Spinal cord (tissue), 10 donors: ENCODE measurements around the gene XIRP1. TPM values are rescaled to one million over a fixed set of nuclear protein-coding genes. Genes with fewer than 3 reads are reported as not detected.

Experiments
- DNase-seq, 6 donors: peaks; one replicate each; pipeline versions ENCODE4 v3.0.0 to v3.0.0-alpha.2; 2013 to 2015; ENCODE audit warnings: low spot score in 6 of 6, low read depth in 4 of 6
- H3K27ac ChIP-seq: one replicate; pipeline ENCODE4 v1.5.1; 2013; ENCODE audit warnings: low read depth, low read length, control low read depth
- H3K27me3 ChIP-seq: one replicate; pipeline ENCODE4 v1.6.1; 2013; ENCODE audit warnings: low read length; ENCODE audit not compliant: control insufficient read depth, insufficient read depth
- H3K36me3 ChIP-seq: one replicate; pipeline ENCODE4 v1.6.1; 2013; ENCODE audit warnings: low read length; ENCODE audit not compliant: control insufficient read depth, insufficient read depth
- H3K4me1 ChIP-seq: one replicate; pipeline ENCODE4 v1.6.1; 2013; ENCODE audit warnings: low read length; ENCODE audit not compliant: control insufficient read depth, insufficient read depth
- H3K4me3 ChIP-seq: one replicate; pipeline ENCODE4 v1.5.1; 2013; ENCODE audit warnings: low read depth, low read length, control low read depth
- H3K9me3 ChIP-seq: one replicate; pipeline ENCODE4 v1.6.1; 2013; ENCODE audit warnings: low read length; ENCODE audit not compliant: control insufficient read depth, insufficient read depth
- WGBS: methylation state at CpG from one replicate; pipeline ENCODE4 v1.1.5; 2013; ENCODE audit warnings: missing lambda C conversion rate; ENCODE audit not compliant: insufficient coverage; 5-methylcytosine and 5-hydroxymethylcytosine counted together
- polyA plus RNA-seq, 2 donors: library from polyadenylated mRNA; unstranded; fragments of 120-200 nt; gene quantifications; one replicate each; pipeline ENCODE4 v1.2.1, GENCODE V29; 2013; ENCODE audit not compliant: insufficient read length in 2 of 2
- total RNA-seq, 2 donors: library from RNA; depleted of rRNA in 1 of 2; stranded (reverse); fragments of 120-200 nt in 1 of 2; fragments of >200 nt in 1 of 2; gene quantifications; one replicate each; pipeline versions ENCODE4 v1.2.3 to v1.2.4, GENCODE V29; 2013 to 2014
- donor health status: healthy.

The XIRP1 gene
- total and polyA plus RNA-seq, 4 donors: 0.20 to 1.6 (median 0.89) TPM

DNA sequence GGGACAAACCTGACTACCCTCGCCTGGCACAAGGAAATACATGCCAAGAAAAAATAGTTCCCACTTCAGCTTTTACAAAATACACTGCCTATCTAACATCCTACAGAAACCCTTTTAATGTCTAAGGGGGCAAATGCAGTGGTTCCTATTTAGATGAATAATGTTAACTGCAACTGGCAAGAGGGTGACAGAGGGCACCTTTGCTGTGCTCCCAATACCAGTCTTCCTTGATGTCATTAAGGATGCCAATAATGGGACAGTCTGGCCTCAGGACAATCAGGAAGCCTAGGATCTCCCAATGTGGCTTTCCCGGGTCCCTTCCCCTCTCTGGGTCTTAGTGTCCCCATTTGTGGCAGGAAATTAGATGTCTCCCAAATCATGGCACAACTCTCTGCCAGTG, 53.0 kb downstream of the XIRP1 start:
- Histone ChIP-seq H3K36me3 (peaks cover 73% of the 10 kb centered on the region), H3K27me3 (no peaks in the 10 kb centered on the region), H3K9me3 (no peaks in the 10 kb centered on the region), H3K4me1 (peaks cover 59% of the 10 kb centered on the region), H3K4me3 (no peak overlapping the region), H3K27ac (peak overlapping the region; percentile 86)
- DNase-seq: no peak
- 10% methylated on average over 2 of the region's 2 CpGs for WGBS

DNA sequence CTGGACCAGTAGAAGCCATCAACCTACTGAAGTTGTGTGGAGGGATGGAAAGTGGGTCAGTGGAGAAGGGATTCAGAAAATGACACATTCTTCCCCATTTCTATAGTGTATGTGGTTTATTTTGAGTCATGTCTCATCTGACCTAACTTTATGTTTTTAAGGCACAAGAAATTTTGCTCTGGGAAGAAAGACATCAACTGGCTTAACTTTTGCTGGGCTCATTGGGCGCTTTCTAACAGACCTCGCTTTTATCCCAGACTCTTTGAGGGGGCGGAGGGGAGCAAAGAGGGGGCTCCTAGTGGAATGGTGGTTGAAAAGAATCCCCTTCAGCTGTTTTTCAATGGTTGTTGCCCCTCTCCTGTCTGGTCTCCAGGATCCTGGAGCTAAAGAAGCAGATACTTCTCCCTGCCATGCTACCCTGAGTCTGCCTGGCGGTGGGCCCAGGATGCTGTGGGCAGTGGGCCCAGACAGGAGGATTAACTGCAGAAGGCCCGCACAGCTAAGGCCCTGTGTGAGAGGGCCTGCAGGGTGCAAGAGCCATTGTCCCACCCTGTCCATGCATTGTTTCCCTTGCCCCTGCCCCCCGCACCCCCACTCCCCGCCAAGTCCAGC, 53.5 kb downstream of the XIRP1 start:
- no peaks in the 10 kb centered on the region for H3K27me3 ChIP-seq
- peak; percentile 64 to 96 (median 80) for DNase-seq
- no peaks in the 10 kb centered on the region for H3K9me3 ChIP-seq
- no peak overlapping the region for H3K4me3 ChIP-seq
- H3K36me3 ChIP-seq: peaks cover 73% of the 10 kb centered on the region
- peak overlapping the region; percentile 79 for H3K27ac ChIP-seq
- peaks cover 58% of the 10 kb centered on the region for H3K4me1 ChIP-seq
- WGBS: 21% methylated on average over 6 of the region's 7 CpGs

DNA sequence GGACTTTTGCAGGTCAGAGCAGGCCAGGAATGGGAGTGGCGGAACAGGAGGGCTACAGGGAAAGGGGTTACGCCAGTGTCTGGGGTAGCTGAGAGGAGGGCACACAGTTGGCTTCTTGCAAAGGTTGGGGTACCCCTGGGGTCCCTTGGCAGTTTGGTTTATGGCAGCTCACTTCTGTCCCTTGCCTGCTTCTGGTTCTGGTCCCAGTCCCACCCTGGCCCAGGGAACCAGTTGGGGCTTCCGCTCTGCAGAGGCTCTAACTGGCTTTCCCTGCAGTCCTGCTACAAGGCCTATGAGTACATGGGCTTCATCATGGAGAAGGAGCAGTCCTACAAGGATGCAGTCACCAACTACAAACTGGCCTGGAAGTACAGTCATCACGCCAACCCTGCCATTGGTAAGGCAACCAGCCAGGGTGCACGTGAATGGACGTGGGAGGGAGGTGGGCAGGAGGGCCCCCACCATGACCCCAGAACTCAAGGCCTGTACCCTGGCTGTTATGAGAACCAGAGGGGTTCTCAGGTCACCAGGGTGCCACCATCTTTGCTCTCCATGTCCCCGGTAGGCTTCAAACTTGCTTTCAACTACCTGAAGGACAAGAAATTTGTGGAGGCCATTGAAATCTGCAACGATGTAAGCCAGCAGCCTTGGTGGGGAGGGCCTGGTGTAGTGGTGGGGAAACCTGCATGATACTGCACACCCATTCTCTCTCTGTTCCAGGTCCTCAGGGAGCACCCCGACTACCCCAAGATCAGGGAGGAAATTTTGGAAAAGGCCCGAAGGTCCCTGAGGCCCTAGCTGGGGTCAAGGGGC, 54.2 kb downstream of the XIRP1 start:
- Histone ChIP-seq H3K4me3 (no peak overlapping the region), H3K27me3 (no peaks in the 10 kb centered on the region), H3K36me3 (peaks cover 73% of the 10 kb centered on the region), H3K9me3 (no peaks in the 10 kb centered on the region), H3K4me1 (peaks cover 53% of the 10 kb centered on the region), H3K27ac (peak overlapping the region; percentile 79)
- no peak for DNase-seq
- WGBS: 85% methylated on average over 5 of the region's 10 CpGs

DNA sequence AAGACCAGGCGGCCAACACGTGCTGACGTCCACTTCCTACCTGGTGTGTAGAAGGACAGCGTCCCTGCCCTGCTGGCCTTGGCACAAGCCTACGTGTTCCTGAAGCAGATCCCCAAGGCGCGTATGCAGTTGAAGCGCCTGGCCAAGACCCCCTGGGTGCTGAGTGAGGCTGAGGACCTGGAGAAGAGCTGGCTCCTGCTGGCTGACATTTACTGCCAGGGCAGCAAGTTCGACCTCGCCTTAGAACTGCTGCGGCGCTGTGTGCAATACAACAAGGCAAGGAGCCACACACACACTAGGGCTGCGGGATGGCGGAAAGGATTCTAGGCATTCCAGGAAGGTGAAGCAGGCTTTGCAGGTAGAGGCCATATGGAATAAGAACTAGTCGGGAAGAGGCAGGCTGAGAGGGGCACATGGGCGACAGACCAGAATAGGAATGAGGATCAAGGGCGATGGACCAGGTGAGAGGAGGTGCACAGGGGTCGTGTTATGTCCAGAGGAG, 54.9 kb downstream of the XIRP1 start:
- H3K27ac ChIP-seq: no peak overlapping the region
- H3K36me3 ChIP-seq: peaks cover 68% of the 10 kb centered on the region
- no peaks in the 10 kb centered on the region for H3K9me3 ChIP-seq
- H3K27me3 ChIP-seq: no peaks in the 10 kb centered on the region
- no peak for DNase-seq
- 90% methylated on average over 18 of the region's 18 CpGs for WGBS
- no peak overlapping the region for H3K4me3 ChIP-seq
- H3K4me1 ChIP-seq: peaks cover 48% of the 10 kb centered on the region

DNA sequence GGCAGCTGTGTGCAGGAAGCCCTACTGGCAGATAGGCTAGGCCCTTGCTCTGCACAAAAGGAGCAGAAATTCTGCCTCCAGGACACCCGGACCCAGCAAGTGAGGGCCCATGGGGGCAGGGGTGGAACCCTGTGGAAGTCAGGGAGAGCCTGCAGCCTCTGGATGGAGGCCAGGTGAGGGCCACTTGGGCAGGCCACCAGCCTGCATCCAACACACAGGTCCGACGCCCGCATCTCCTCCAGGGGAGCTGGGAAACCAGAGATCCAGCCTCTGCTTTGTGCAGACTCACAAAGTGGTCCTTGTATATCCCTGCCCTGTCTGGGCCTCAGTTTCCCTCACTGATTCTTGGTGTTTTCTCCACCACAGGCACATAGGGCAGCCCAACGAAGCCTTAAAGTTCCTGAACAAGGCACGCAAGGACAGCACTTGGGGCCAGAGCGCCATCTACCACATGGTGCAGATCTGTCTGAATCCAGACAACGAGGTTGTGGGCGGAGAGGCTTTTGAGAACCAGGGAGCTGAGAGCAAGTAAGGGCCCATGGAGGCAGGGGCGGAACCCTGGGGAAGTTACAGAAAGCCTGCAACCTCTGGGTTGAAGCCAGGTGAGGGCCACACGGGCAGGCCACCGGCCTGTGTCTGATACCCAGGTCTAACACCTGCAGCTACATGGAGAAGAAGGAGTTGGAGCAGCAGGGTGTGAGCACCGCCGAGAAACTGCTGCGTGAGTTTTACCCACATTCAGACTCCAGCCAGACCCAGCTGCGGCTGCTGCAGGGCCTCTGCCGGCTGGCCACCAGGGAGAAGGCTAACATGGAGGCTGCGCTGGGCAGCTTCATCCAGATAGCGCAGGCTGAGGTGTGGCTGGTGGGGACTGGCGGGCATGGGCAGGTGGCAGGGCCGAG, 55.6 kb downstream of the XIRP1 start:
- Histone ChIP-seq H3K9me3 (no peaks in the 10 kb centered on the region), H3K4me1 (peaks cover 41% of the 10 kb centered on the region), H3K27me3 (no peaks in the 10 kb centered on the region), H3K4me3 (no peak overlapping the region), H3K36me3 (peaks cover 64% of the 10 kb centered on the region), H3K27ac (no peak overlapping the region)
- WGBS: 96% methylated on average over 20 of the region's 21 CpGs
- no peak for DNase-seq

DNA sequence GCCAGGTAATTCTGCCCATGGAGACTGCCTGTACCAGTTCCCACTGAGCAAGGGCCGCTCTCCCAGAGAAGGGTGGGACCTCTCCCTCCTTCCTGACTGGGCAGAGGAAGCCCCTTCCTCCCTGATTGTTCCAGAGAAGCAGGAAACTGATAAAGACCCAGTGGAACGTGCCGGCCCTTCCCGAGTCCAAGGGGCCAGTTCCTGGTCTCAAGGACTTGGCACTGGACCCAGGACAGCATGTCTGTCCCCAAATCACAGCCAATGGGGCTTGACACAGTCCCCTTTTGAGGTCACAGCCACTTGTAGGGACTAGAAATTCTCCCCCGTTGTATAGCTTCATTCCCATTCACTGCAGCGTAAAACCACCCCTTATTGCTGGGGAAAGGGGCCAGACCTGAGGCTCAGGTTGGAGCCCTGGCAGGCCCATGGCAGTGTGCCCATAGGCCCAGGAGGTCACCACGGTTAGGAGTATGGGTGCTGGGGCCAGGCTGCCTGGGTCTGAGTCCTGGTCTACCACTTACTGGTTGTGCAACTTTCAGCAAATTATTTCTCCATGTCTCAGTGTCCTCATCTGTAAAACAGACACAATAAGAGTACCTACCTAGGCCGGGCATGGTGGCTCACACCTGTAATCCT, 57.1 kb downstream of the XIRP1 start:
- Histone ChIP-seq H3K4me3 (no peak overlapping the region), H3K9me3 (no peaks in the 10 kb centered on the region), H3K36me3 (peaks cover 57% of the 10 kb centered on the region), H3K27ac (no peak overlapping the region), H3K27me3 (no peaks in the 10 kb centered on the region), H3K4me1 (peaks cover 34% of the 10 kb centered on the region)
- no peak for DNase-seq
- 91% methylated on average over 7 of the region's 8 CpGs for WGBS

DNA sequence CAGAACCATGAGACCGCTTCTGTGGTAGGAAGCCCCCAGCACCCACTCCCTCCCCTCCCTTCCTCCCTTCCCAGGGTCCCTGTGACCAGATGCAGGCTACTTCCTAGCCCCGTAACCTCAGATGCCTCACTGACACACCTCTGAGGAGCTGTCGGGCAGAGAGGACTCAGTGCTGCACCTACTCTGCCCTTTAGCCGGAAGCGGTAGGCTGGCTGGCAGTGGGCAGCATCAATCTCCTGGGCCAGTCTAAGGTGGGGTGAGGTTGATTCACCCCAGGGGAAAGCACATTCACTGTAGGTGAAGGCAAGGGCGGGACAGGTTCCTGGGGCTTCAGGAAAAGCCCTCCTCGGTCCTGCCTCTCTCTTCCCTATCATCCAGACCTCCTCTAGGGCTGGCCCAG, 58.1 kb downstream of the XIRP1 start:
- no peak overlapping the region for H3K4me3 ChIP-seq
- no peak for DNase-seq
- 78% methylated on average over 5 of the region's 7 CpGs for WGBS
- no peak overlapping the region for H3K27ac ChIP-seq
- H3K4me1 ChIP-seq: peaks cover 34% of the 10 kb centered on the region
- H3K9me3 ChIP-seq: no peaks in the 10 kb centered on the region
- no peaks in the 10 kb centered on the region for H3K27me3 ChIP-seq
- peaks cover 67% of the 10 kb centered on the region for H3K36me3 ChIP-seq

DNA sequence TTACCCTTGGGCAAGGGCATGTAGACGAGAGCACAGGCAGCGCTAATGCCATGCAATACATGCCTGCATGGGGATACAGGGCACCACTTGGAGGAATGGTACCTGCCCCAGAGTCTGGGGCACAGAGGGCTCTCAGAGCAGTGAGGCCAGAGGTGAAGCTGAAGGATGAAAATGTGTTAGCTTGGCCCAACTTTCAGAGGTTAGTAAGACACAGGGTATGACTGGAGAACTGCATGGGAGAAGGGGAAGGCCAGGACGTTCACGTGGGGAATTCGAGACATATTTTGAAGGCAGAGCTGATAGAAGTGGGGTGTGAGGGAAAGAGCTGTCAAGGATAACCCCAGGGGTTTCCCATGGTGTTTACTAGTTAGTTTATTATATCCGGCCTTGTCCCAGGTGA, 58.6 kb downstream of the XIRP1 start:
- peaks cover 70% of the 10 kb centered on the region for H3K36me3 ChIP-seq
- H3K4me3 ChIP-seq: no peak overlapping the region
- 79% methylated on average over 6 of the region's 6 CpGs for WGBS

More for the DNA sequence above, 58.6 kb downstream of the XIRP1 start:
- DNase-seq: no peak
- H3K27me3 ChIP-seq: no peaks in the 10 kb centered on the region
- H3K4me1 ChIP-seq: peaks cover 31% of the 10 kb centered on the region
- no peak overlapping the region for H3K27ac ChIP-seq
- no peaks in the 10 kb centered on the region for H3K9me3 ChIP-seq
